Prostate gland (tissue), 2 donors: Measurements from ENCODE around the gene DRC3.

ENCODE experiments used
- POLR2A ChIP-seq: fragments of 450-650 bp; IDR thresholded peaks from one replicate; pipeline ENCODE4 v1.6.1; 2016; ENCODE audit warnings: antibody characterized with exemption, mild to moderate bottlenecking
- POLR2AphosphoS5 ChIP-seq: sonication (generic); formaldehyde crosslinking; IDR thresholded peaks from one replicate; pipeline ENCODE4 v1.6.1; 2017; ENCODE audit warnings: antibody characterized with exemption
- TF ChIP-seq, protein P1 (sequence below), 4 experiments: fragments of 200-600 bp in 2 of 4; fragments of 450-650 bp in 2 of 4; sonication (generic) in 2 of 4; IDR thresholded peaks; 1 replicate in 3 of 4; 2 replicates in 1 of 4; pipeline ENCODE4 v1.5.1; 2016 to 2019; ENCODE audit warnings: antibody characterized with exemption in 4 of 4, mild to moderate bottlenecking in 2 of 4, moderate library complexity in 2 of 4

DNA sequence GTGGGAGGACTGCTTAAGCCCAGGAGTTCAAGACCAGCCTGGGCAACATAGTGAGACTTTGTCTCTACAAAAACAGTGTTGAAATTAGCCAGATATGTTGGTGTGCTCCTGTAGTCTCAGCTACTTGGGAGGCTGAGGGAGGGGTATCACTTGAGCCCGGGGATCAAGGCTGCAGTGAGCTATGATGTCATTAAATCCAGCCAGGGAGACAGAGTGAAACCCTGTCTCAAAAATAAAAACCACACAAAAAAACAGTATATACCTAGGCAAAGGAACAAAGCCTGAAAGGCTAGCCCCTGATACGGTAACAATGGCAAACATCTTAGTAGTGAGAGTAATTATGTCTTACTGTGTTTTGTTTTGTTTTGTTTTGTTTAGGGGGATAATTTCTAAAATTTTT lies 38.4 kb upstream of the DRC3 start:
- TF ChIP-seq, protein P1, sequence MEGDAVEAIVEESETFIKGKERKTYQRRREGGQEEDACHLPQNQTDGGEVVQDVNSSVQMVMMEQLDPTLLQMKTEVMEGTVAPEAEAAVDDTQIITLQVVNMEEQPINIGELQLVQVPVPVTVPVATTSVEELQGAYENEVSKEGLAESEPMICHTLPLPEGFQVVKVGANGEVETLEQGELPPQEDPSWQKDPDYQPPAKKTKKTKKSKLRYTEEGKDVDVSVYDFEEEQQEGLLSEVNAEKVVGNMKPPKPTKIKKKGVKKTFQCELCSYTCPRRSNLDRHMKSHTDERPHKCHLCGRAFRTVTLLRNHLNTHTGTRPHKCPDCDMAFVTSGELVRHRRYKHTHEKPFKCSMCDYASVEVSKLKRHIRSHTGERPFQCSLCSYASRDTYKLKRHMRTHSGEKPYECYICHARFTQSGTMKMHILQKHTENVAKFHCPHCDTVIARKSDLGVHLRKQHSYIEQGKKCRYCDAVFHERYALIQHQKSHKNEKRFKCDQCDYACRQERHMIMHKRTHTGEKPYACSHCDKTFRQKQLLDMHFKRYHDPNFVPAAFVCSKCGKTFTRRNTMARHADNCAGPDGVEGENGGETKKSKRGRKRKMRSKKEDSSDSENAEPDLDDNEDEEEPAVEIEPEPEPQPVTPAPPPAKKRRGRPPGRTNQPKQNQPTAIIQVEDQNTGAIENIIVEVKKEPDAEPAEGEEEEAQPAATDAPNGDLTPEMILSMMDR (IDR thresholded peaks at IDR 0.05), result no peak
- no peak for TF ChIP-seq POLR2A
- no peak for TF ChIP-seq POLR2AphosphoS5
